K562 (cell line): ENCODE measurements around the gene FKBP7. TPM values are rescaled to one million over a fixed set of nuclear protein-coding genes. Genes with fewer than 3 reads are reported as not detected.

ENCODE experiments used
- ATAC-seq: fragments of 200-7000 bp; cut with Tn5 transposase; 3 replicates; pipeline ENCODE4 v1.9.1; 2020; ENCODE audit warnings: moderate library complexity
- BruUV-seq: library from RNA; stranded (reverse); fragments of 400-500 nt; replicated peaks from 2 replicates; lab custom pipeline; 2021; lab: Mats Ljungman, UMichigan
- CTCF ChIA-PET: fragments of 300-600 bp; formaldehyde crosslinking; extraction: SDS; loops from one replicate; lab custom pipeline; 2021; ENCODE audit warnings: low intra/inter-chr PET ratio; lab: Yijun Ruan, JAX
- POLR2A ChIA-PET: fragments of 300-600, 350-650 bp; sonication (Branson Sonifier 250); formaldehyde crosslinking; extraction: SDS; loops from one replicate; lab custom pipeline; 2021; ENCODE audit warnings: antibody characterized with exemption, inconsistent platforms; lab: Yijun Ruan, JAX
- DNase-seq, 4 experiments: peaks; one replicate each; pipeline versions ENCODE4 v3.0.0 to v3.0.0-alpha.2; 2011 to 2018; ENCODE audit warnings: low spot score in 3 of 4, mixed read lengths in 3 of 4; ENCODE audit errors: extremely low read depth in 1 of 4
- FAIRE-seq: peaks from 2 replicates; lab custom pipeline; 2011; peaks lifted over from hg19 to GRCh38; lab: Jason Lieb, UNC
- H2AFZ ChIP-seq: 2 replicates; pipeline ENCODE4 v1.6.0; 2011; ENCODE audit warnings: low read depth, low read length, control low read depth, inconsistent platforms
- H3K27ac ChIP-seq: fragments of 200-600 bp; 3 replicates; pipeline ENCODE4 v1.8.0; 2011; ENCODE audit warnings: low read depth, mild to moderate bottlenecking, control low read depth, inconsistent platforms, low read length, moderate library complexity, mixed read lengths; ENCODE audit errors: extremely low read depth
- H3K27me3 ChIP-seq, 2 experiments: fragments of 300-600 bp in 1 of 2; 2 replicates in 1 of 2; 3 replicates in 1 of 2; pipeline versions ENCODE4 v1.6.0 to v1.8.0; 2011; ENCODE audit warnings: inconsistent platforms in 2 of 2, low read length in 2 of 2, mild to moderate bottlenecking in 1 of 2, mixed read lengths in 1 of 2, moderate library complexity in 1 of 2; ENCODE audit not compliant: control insufficient read depth in 2 of 2, insufficient read depth in 2 of 2
- H3K36me3 ChIP-seq: fragments of 300-600 bp; 3 replicates; pipeline ENCODE4 v1.8.0; 2011; ENCODE audit warnings: mild to moderate bottlenecking, low read length, inconsistent platforms; ENCODE audit not compliant: control insufficient read depth, insufficient read depth
- H3K4me1 ChIP-seq, 2 experiments: fragments of 200-600 bp in 1 of 2; replicated peaks in 1 of 2; 2 replicates in 1 of 2; 3 replicates in 1 of 2; pipeline versions ENCODE4 v1.5.1 to v1.8.0; 2011; ENCODE audit warnings: inconsistent platforms in 2 of 2, low read length in 2 of 2, mild to moderate bottlenecking in 1 of 2, mixed read lengths in 1 of 2, moderate library complexity in 1 of 2; ENCODE audit not compliant: control insufficient read depth in 2 of 2, insufficient read depth in 2 of 2
- H3K4me2 ChIP-seq: 2 replicates; pipeline ENCODE4 v1.6.1; 2011; ENCODE audit warnings: low read length, control low read depth, inconsistent platforms, mixed read lengths; ENCODE audit not compliant: insufficient read depth
- H3K4me3 ChIP-seq: fragments of 200-600 bp; sonication (generic), shearing (Covaris generic); 2 replicates; pipeline ENCODE4 v1.5.1; 2016; ENCODE audit warnings: control low read depth, inconsistent platforms
- H3K79me2 ChIP-seq: fragments of 200-600 bp; 3 replicates; pipeline ENCODE4 v1.8.0; 2011; ENCODE audit warnings: low read length, inconsistent platforms; ENCODE audit not compliant: control insufficient read depth, insufficient read depth
- H3K9ac ChIP-seq, 2 experiments: 2 replicates each; pipeline versions ENCODE4 v1.6.0 to v1.6.1; 2011; ENCODE audit warnings: low read depth in 2 of 2, low read length in 2 of 2, control low read depth in 1 of 2, inconsistent platforms in 1 of 2, mild to moderate bottlenecking in 1 of 2, mixed read lengths in 1 of 2; ENCODE audit not compliant: insufficient read depth in 1 of 2
- H3K9me1 ChIP-seq: one replicate; pipeline ENCODE4 v1.6.0; 2011; ENCODE audit warnings: inconsistent platforms, mild to moderate bottlenecking, low read length, moderate library complexity; ENCODE audit not compliant: control insufficient read depth, insufficient read depth
- H3K9me3 ChIP-seq: replicated peaks from 2 replicates; pipeline ENCODE4 v1.5.1; 2011; ENCODE audit warnings: low read depth, low read length, inconsistent platforms; ENCODE audit not compliant: control insufficient read depth, insufficient read depth
- H4K20me1 ChIP-seq: replicated peaks from 2 replicates; pipeline ENCODE4 v1.6.1; 2011; ENCODE audit warnings: low read length, inconsistent platforms, mixed read lengths; ENCODE audit not compliant: control insufficient read depth, insufficient read depth
- BHLHE40 ChIP-seq: IDR thresholded peaks from 2 replicates; pipeline ENCODE4 v1.6.1; 2011; ENCODE audit warnings: low read length, improper control_type of control experiment
- CTCF ChIP-seq, 3 experiments: IDR thresholded peaks in 2 of 3; conservative IDR thresholded peaks in 1 of 3; 2 replicates each; pipeline ENCODE4 v1.5.1; 2011 to 2012; ENCODE audit warnings: low read length in 3 of 3, mild to moderate bottlenecking in 3 of 3, control low read depth in 2 of 3, improper control_type of control experiment in 1 of 3, inconsistent platforms in 1 of 3, low read depth in 1 of 3, mixed read lengths in 1 of 3, moderate library complexity in 1 of 3; ENCODE audit not compliant: insufficient read depth in 2 of 3
- IFI16 ChIP-seq: fragments of 250-450 bp; sonication (Bioruptor Pico); IDR thresholded peaks from 2 replicates; pipeline ENCODE4 v2.1.2; 2022; ENCODE audit warnings: mild to moderate bottlenecking, inconsistent platforms
- SMC3 ChIP-seq: conservative IDR thresholded peaks from 2 replicates; pipeline ENCODE4 v1.6.1; 2011; ENCODE audit warnings: low read depth, low read length, improper control_type of control experiment; ENCODE audit not compliant: insufficient read depth
- WGBS: fragments of 100-300 bp; shearing (Covaris generic); methylation state at CpG from one replicate; pipeline ENCODE4 v1.1.6; 2016; ENCODE audit warnings: low coverage, mixed read lengths; ENCODE audit not compliant: insufficient coverage; ENCODE audit errors: missing lambda C conversion rate; 5-methylcytosine and 5-hydroxymethylcytosine counted together
- in situ Hi-C: fragments of 300-500 bp; cut with MboI; formaldehyde crosslinking; loops from 4 replicates; pipeline ENCODE4 v1.15.0; 2018; ENCODE audit warnings: inconsistent platforms, mixed read lengths
- intact Hi-C: fragments of 100-400 bp; cut with micrococcal nuclease; formaldehyde crosslinking; loops from 2 replicates; pipeline ENCODE4 v1.14.2; 2022
- polyA plus RNA-seq, 8 experiments: library from polyadenylated mRNA; depleted of rRNA in 4 of 8; stranded (reverse) in 5 of 8; unstranded in 3 of 8; fragments of >200 nt; fragmentation: Nextera tagmentation in 2 of 8; fragmentation: Illumina TruSeq in 1 of 8; extraction: Ambion mirVana in 2 of 8; extraction: Trizol in 1 of 8; gene quantifications; 2 replicates each; pipeline versions ENCODE4 v1.2.1 to v1.2.3, GENCODE V29; 2011 to 2014; ENCODE audit warnings: inconsistent platforms in 1 of 8, missing spikeins in 1 of 8
- total RNA-seq, 7 experiments: library from RNA; depleted of rRNA in 6 of 7; stranded (reverse); fragments of >200 nt in 6 of 7; fragmentation: Illumina TruSeq in 2 of 7; extraction: Trizol in 2 of 7; gene quantifications; 2 replicates each; pipeline versions ENCODE4 v1.2.1 to v1.2.3, GENCODE V29; 2011 to 2021; ENCODE audit warnings: low replicate concordance in 1 of 7
- TF ChIP-seq, protein P1 (sequence below): sonication (generic); formaldehyde crosslinking; IDR thresholded peaks from 2 replicates; pipeline ENCODE4 v1.8.0; 2022; ENCODE audit warnings: missing genetic modification reagents, mild to moderate bottlenecking, borderline replicate concordance
- TF ChIP-seq, protein P2 (sequence below), 2 experiments: fragments of 450-650 bp; formaldehyde crosslinking in 1 of 2; IDR thresholded peaks; 2 replicates each; pipeline versions ENCODE4 v1.4.0 to v1.6.1; 2014 to 2020; ENCODE audit warnings: mild to moderate bottlenecking in 2 of 2, borderline replicate concordance in 1 of 2, low read depth in 1 of 2

FKBP7 gene
- total and polyA plus RNA-seq, 9 of the 15 experiments (the other 6 are each of a cell fraction or from before 2014, with no cell fraction given): 6.1 to 23.2 (median 19.0) TPM

GRCh38 chr2:178419123-178419522, 59.3 kb downstream of the FKBP7 start:
- Histone ChIP-seq H3K9me1 (no peaks in the 10 kb centered on the region), H3K4me1 (peaks cover 2 to 5% of the 10 kb centered on the region in 2 experiments; a peak in 2 of 5 replicates), H3K9ac (no peak overlapping the region), H2AFZ (no peak overlapping the region), H3K27ac (no peak overlapping the region), H3K9me3 (no peaks in the 10 kb centered on the region), H3K79me2 (no peaks in the 10 kb centered on the region), H3K4me2 (no peak overlapping the region), H3K27me3 (no peaks in the 10 kb centered on the region), H3K4me3 (no peak overlapping the region), H4K20me1 (no peaks in the 10 kb centered on the region), H3K36me3 (no peaks in the 10 kb centered on the region)
- no TSS peak for BruUV-seq
- FAIRE-seq: no peak
- peak in 2 of 4 experiments; percentile 32 to 39 for DNase-seq
- ATAC-seq: no peak
- intact Hi-C loops: loop anchor here (5.0 kb wide), 1 partner anchor 437 kb away; no protein-coding TSS in a partner anchor
- in situ Hi-C loops: loop anchor here (5.0 kb wide), 1 partner anchor 307 kb away; the partner anchor contains the start of gene RBM45
- ChIA-PET POLR2A (interaction anchor here (0.6 to 1.9 kb wide), 5 partner anchors 10 to 743 kb away, joined by 3 to 10 read pairs (median 3); no protein-coding TSS in a partner anchor), CTCF (interaction anchor here (1.2 to 2.6 kb wide), 3 partner anchors 22 to 310 kb away, joined by 5 to 13 read pairs (median 6); no protein-coding TSS in a partner anchor)
- 50% methylated on average over 1 of the region's 1 CpG for WGBS
- peak; percentile 15 to 57 (median 45); a peak in 3 of 6 replicates for TF ChIP-seq CTCF (IDR thresholded peaks at IDR 0.05 in 2 of 3, conservative IDR thresholded peaks at IDR 0.05 in 1 of 3; ENCODE audit: insufficient read depth in 2 of 3, low read depth in 1 of 3, low read length in 3 of 3)
- TF ChIP-seq, protein P1, sequence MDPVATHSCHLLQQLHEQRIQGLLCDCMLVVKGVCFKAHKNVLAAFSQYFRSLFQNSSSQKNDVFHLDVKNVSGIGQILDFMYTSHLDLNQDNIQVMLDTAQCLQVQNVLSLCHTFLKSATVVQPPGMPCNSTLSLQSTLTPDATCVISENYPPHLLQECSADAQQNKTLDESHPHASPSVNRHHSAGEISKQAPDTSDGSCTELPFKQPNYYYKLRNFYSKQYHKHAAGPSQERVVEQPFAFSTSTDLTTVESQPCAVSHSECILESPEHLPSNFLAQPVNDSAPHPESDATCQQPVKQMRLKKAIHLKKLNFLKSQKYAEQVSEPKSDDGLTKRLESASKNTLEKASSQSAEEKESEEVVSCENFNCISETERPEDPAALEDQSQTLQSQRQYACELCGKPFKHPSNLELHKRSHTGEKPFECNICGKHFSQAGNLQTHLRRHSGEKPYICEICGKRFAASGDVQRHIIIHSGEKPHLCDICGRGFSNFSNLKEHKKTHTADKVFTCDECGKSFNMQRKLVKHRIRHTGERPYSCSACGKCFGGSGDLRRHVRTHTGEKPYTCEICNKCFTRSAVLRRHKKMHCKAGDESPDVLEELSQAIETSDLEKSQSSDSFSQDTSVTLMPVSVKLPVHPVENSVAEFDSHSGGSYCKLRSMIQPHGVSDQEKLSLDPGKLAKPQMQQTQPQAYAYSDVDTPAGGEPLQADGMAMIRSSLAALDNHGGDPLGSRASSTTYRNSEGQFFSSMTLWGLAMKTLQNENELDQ (CRISPR knock-in tag): no peak
- TF ChIP-seq BHLHE40: no peak
- TF ChIP-seq, protein P2, sequence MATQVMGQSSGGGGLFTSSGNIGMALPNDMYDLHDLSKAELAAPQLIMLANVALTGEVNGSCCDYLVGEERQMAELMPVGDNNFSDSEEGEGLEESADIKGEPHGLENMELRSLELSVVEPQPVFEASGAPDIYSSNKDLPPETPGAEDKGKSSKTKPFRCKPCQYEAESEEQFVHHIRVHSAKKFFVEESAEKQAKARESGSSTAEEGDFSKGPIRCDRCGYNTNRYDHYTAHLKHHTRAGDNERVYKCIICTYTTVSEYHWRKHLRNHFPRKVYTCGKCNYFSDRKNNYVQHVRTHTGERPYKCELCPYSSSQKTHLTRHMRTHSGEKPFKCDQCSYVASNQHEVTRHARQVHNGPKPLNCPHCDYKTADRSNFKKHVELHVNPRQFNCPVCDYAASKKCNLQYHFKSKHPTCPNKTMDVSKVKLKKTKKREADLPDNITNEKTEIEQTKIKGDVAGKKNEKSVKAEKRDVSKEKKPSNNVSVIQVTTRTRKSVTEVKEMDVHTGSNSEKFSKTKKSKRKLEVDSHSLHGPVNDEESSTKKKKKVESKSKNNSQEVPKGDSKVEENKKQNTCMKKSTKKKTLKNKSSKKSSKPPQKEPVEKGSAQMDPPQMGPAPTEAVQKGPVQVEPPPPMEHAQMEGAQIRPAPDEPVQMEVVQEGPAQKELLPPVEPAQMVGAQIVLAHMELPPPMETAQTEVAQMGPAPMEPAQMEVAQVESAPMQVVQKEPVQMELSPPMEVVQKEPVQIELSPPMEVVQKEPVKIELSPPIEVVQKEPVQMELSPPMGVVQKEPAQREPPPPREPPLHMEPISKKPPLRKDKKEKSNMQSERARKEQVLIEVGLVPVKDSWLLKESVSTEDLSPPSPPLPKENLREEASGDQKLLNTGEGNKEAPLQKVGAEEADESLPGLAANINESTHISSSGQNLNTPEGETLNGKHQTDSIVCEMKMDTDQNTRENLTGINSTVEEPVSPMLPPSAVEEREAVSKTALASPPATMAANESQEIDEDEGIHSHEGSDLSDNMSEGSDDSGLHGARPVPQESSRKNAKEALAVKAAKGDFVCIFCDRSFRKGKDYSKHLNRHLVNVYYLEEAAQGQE (IDR thresholded peaks at IDR 0.05; ENCODE audit: borderline replicate concordance): peak; percentile 32; the same call in 1 of the 2 replicates
- TF ChIP-seq, protein P2 (CRISPR knock-in tag; IDR thresholded peaks at IDR 0.05; ENCODE audit: low read depth): no peak
- TF ChIP-seq SMC3: 0 out of 2 replicates have a peak, but pooled peaks have one; percentile 16
- TF ChIP-seq IFI16 (CRISPR knock-in tag): no peak
